HTR-8/SVneo (cell line): ENCODE results near the gene RFX7.
"Not testable (repeated sequence)": the region's sequence is repeated elsewhere in the genome, so short reads cannot be mapped to it uniquely, and the experiment has no call there.

Experiments used
- DNase-seq: peaks from one replicate; pipeline ENCODE4 v3.0.0; 2011; ENCODE audit warnings: low spot score, mixed read lengths; ENCODE audit not compliant: insufficient read length
- FAIRE-seq: peaks from 2 replicates; lab custom pipeline; 2011; peaks lifted over from hg19 to GRCh38; lab: Jason Lieb, UNC

Gene RFX7

GRCh38 chr15:56154768-56155167 lies 88.9 kb downstream of the RFX7 start:
- DNase-seq, FAIRE-seq: not testable (repeated sequence)

- FAIRE-seq (no peak), DNase-seq (no peak)
These were observed 93.5 kb downstream of the RFX7 start for GRCh38 chr15:56150204-56150603.

GRCh38 chr15:56148064-56148463 lies 95.6 kb downstream of the RFX7 start:
- DNase-seq (no peak), FAIRE-seq (no peak)

- no peak for FAIRE-seq
These were observed 96.9 kb downstream of the RFX7 start for GRCh38 chr15:56146756-56147155.

GRCh38 chr15:56128081-56128480 lies 115.6 kb downstream of the RFX7 start:
- DNase-seq (no peak), FAIRE-seq (no peak)

More at GRCh38 chr15:56146756-56147155, 96.9 kb downstream of the RFX7 start:
- no peak for DNase-seq

GRCh38 chr15:56126409-56126808 lies 117.3 kb downstream of the RFX7 start:
- FAIRE-seq (no peak), DNase-seq (no peak)

GRCh38 chr15:56124391-56124790 lies 119.3 kb downstream of the RFX7 start:
- FAIRE-seq (no peak), DNase-seq (no peak)

- FAIRE-seq (no peak), DNase-seq (no peak)
These were observed 137.8 kb downstream of the RFX7 start for GRCh38 chr15:56105855-56106254.

- DNase-seq (no peak), FAIRE-seq (no peak)
These were observed 141.2 kb downstream of the RFX7 start for GRCh38 chr15:56102441-56102840.

GRCh38 chr15:56099311-56099710 lies 144.4 kb downstream of the RFX7 start:
- DNase-seq (no peak), FAIRE-seq (no peak)

GRCh38 chr15:56098195-56098863 lies 145.3 kb downstream of the RFX7 start:
- FAIRE-seq = no peak
- DNase-seq = no peak

- FAIRE-seq = no peak
- DNase-seq = no peak
These were observed 148.3 kb downstream of the RFX7 start for GRCh38 chr15:56095406-56095805.

- FAIRE-seq (no peak), DNase-seq (no peak)
These were observed 149.5 kb downstream of the RFX7 start for GRCh38 chr15:56094171-56094570.

GRCh38 chr15:56088389-56088788 lies 155.3 kb downstream of the RFX7 start:
- FAIRE-seq = no peak
- DNase-seq = no peak

GRCh38 chr15:56086566-56086965 lies 157.1 kb downstream of the RFX7 start:
- FAIRE-seq = no peak
- no peak for DNase-seq

GRCh38 chr15:56082263-56082761 lies 161.4 kb downstream of the RFX7 start:
- DNase-seq = no peak
- no peak for FAIRE-seq

GRCh38 chr15:56077081-56077480 lies 166.6 kb downstream of the RFX7 start:
- DNase-seq = no peak
- no peak for FAIRE-seq

GRCh38 chr15:56076640-56077039 lies 167.0 kb downstream of the RFX7 start:
- FAIRE-seq (no peak), DNase-seq (no peak)

- FAIRE-seq (no peak), DNase-seq (no peak)
These were observed 169.0 kb downstream of the RFX7 start for GRCh38 chr15:56074481-56075265.

GRCh38 chr15:56064152-56064551 lies 179.5 kb downstream of the RFX7 start:
- DNase-seq (no peak), FAIRE-seq (no peak)

- no peak for DNase-seq
- no peak for FAIRE-seq
These were observed 184.0 kb downstream of the RFX7 start for GRCh38 chr15:56059716-56060115.
